Nephron progenitor cell (in vitro differentiated cells): ENCODE data around the gene PRRC2B.
A peak's percentile ranks its signal among the peaks of the same experiment; 100 is the strongest.

Experiments
- DNase-seq: peaks from one replicate; pipeline ENCODE4 v3.0.0; 2021
- H3K27ac Mint-ChIP-seq: 2 replicates; pipeline ENCODE4 v1.8.0; 2021; ENCODE audit warnings: mild to moderate bottlenecking, moderate library complexity, mixed read lengths
- H3K27me3 Mint-ChIP-seq: 2 replicates; pipeline ENCODE4 v1.8.0; 2021; ENCODE audit warnings: mild to moderate bottlenecking, low read depth, mixed read lengths; ENCODE audit not compliant: poor library complexity
- H3K36me3 Mint-ChIP-seq: 2 replicates; pipeline ENCODE4 v1.8.0; 2021; ENCODE audit warnings: low read depth, mixed read lengths
- H3K4me1 Mint-ChIP-seq: 2 replicates; pipeline ENCODE4 v1.8.0; 2021; ENCODE audit warnings: mixed read lengths
- H3K4me3 Mint-ChIP-seq: 2 replicates; pipeline ENCODE4 v1.8.0; 2021; ENCODE audit warnings: mild to moderate bottlenecking, moderate library complexity, mixed read lengths
- H3K9me3 Mint-ChIP-seq: 2 replicates; pipeline ENCODE4 v1.8.0; 2021; ENCODE audit warnings: mild to moderate bottlenecking, moderate library complexity, mixed read lengths
- TF ChIP-seq, protein P1 (sequence below): fragments of 200-600 bp; sonication (generic); IDR thresholded peaks from 2 replicates; pipeline ENCODE4 v1.5.0; 2021; ENCODE audit warnings: antibody characterized with exemption

Gene PRRC2B

DNA sequence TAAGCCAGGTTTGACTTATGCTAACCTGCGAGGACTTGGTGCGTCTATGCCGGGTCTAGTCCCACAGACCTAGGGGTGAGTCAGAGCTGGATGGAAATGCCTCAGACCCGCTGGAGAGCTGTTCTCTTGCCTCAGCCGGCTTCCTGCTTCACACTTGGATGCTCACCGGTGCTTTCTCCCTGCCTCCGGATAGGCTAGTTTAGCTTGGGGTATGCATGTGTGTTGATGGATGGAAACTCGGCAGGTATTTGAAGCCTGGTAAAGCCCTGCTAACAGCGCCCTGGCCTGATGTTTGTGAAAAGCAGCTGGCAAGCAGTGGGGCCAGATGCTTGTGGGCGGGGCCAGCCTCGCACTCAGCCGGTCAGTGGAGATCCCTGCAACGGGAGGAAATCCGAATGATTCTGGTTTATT, 29.3 kb downstream of the PRRC2B start:
- Mint-ChIP-seq H3K9me3 (no peaks in the 10 kb centered on the region), H3K27me3 (no peaks in the 10 kb centered on the region), H3K4me1 (peaks cover 51% of the 10 kb centered on the region), H3K4me3 (no peak overlapping the region), H3K27ac (peak overlapping the region; percentile 94), H3K36me3 (peaks cover 44% of the 10 kb centered on the region)
- DNase-seq: peak; percentile 46
- TF ChIP-seq, protein P1, sequence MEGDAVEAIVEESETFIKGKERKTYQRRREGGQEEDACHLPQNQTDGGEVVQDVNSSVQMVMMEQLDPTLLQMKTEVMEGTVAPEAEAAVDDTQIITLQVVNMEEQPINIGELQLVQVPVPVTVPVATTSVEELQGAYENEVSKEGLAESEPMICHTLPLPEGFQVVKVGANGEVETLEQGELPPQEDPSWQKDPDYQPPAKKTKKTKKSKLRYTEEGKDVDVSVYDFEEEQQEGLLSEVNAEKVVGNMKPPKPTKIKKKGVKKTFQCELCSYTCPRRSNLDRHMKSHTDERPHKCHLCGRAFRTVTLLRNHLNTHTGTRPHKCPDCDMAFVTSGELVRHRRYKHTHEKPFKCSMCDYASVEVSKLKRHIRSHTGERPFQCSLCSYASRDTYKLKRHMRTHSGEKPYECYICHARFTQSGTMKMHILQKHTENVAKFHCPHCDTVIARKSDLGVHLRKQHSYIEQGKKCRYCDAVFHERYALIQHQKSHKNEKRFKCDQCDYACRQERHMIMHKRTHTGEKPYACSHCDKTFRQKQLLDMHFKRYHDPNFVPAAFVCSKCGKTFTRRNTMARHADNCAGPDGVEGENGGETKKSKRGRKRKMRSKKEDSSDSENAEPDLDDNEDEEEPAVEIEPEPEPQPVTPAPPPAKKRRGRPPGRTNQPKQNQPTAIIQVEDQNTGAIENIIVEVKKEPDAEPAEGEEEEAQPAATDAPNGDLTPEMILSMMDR: no peak

DNA sequence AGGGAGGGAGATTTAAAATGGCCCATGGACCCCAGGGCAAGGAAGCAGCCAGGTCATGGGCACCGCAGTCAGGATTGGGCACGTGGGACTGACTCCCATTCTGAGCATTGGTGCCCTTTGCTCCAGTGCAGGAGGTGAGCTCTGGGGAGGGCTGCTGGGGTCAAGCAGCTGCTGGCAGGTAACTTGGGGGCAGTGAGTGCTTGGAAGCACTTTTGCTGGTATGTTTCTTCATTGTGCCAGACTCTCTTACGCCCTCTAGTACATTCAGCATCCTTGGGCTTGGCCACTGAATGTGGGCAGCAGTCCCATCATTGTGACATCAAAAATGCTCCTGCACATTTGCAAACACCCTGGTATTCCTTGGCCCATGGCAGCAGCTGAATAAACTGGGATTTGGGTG, 32.7 kb downstream of the PRRC2B start:
- no peaks in the 10 kb centered on the region for H3K27me3 Mint-ChIP-seq
- peaks cover 53% of the 10 kb centered on the region for H3K36me3 Mint-ChIP-seq
- peaks cover 20% of the 10 kb centered on the region for H3K4me1 Mint-ChIP-seq
- no peak overlapping the region for H3K27ac Mint-ChIP-seq
- TF ChIP-seq, protein P1: no peak
- H3K9me3 Mint-ChIP-seq: no peaks in the 10 kb centered on the region
- no peak overlapping the region for H3K4me3 Mint-ChIP-seq
- DNase-seq: no peak

DNA sequence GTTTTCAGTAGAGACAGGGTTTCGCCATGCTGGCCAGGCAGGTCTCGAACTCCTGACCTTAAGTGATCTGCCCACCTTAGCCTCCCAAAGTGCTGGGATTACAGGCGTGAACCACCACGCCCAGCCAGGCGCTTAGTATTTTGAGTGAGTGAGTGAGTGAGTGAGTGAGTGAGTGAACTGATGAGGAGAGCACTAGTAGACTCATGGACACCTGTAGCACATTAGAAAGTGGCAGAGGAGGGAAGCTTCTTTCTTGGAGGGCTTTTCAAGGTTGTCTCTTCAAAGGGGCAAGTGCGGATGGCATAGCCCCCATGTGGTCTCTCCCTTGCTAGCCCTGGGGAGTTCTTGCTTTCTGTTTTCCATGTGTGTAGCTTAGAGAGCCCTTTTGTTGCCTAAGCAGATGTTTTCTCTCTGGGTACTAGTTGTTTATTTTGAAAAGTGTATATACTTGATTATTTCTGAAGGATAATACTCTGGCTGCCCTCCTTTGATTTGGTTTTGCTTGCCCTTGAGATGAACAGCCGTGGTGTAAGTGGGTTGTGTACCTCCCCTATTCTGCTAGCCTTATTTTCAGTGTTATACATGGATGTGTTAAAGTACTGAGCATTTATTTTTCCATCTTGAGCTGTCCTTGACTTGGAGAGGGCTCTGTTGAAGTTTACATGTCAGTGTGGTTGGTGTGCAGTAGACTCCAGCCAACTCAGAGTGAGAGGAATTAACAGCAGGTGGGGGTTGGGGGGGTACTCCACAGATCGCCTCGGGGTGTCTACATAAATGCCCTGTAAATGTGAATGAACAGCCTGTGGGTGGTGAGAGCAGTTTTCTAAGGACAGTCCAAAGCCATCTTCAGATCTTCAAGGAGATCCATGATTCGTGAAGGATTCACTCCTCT, 35.5 kb downstream of the PRRC2B start:
- peak overlapping the region; percentile 92 for H3K27ac Mint-ChIP-seq
- no peak for DNase-seq
- no peaks in the 10 kb centered on the region for H3K27me3 Mint-ChIP-seq
- H3K4me3 Mint-ChIP-seq: no peak overlapping the region
- TF ChIP-seq, protein P1: no peak
- H3K9me3 Mint-ChIP-seq: no peaks in the 10 kb centered on the region
- peaks cover 14% of the 10 kb centered on the region for H3K4me1 Mint-ChIP-seq
- peaks cover 65% of the 10 kb centered on the region for H3K36me3 Mint-ChIP-seq

DNA sequence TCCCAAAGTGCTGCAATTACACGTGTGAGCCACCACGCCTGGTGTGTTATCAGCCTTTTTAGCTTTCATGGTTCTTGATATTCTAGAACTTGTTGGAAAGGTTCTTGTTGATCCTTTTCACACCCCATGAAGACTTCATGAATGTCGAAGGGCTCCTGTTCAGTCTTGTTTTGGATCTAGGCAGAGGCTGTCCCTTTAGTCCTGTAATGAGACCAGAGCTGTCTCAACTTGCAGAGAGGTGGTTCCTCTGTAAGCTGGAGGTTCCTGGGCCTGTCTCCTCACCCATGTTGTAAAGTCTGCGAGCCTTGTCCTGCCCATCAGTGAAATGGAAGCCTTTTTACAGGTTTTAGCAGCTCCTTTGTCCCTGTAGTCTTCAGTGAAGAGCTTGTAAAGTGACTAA, 38.2 kb downstream of the PRRC2B start:
- Mint-ChIP-seq H3K4me3 (no peak overlapping the region), H3K4me1 (peaks cover 35% of the 10 kb centered on the region), H3K27me3 (no peaks in the 10 kb centered on the region), H3K9me3 (no peaks in the 10 kb centered on the region), H3K36me3 (peaks cover 65% of the 10 kb centered on the region), H3K27ac (peak overlapping the region; percentile 77)
- no peak for DNase-seq
- TF ChIP-seq, protein P1: no peak

DNA sequence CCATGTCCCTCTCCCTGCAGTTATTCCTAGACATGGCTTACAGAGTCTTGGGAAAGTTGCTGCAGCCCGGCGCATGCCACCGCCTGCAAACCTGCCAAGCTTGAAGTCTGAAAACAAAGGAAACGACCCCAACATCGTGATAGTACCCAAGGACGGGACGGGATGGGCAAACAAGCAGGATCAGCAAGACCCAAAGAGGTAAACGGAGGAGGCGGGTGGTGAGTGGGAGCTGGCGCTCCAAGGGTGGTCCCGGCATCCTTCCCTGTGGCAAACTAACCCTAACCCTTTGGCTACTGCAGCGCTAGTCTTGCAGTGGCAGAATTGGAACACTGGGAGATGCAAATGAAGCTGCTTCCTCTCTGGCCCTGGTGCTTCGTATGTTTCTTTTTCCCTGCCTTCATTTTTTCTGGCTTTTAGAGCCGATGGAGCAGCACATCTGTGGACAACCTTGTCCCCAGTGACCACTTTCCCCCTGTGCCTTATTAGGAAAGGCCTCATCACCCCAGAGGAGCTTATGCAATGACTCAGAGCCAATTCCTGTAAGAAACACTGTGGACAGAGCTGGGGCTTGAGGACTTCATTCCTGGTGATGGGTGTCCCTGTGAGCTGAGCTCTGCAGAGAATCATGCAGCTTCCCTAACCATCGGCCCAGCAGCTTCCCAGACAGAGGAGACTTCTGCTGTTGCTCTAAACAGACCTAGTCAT, 38.9 kb downstream of the PRRC2B start:
- Mint-ChIP-seq H3K4me3 (no peak overlapping the region), H3K27ac (peak overlapping the region; percentile 77), H3K4me1 (peaks cover 35% of the 10 kb centered on the region), H3K9me3 (no peaks in the 10 kb centered on the region), H3K36me3 (peaks cover 65% of the 10 kb centered on the region), H3K27me3 (no peaks in the 10 kb centered on the region)
- TF ChIP-seq, protein P1: no peak
- DNase-seq: no peak
